ENCODE measurements around the gene LEO1. TPM values are rescaled to one million over a fixed set of nuclear protein-coding genes. Genes with fewer than 3 reads are reported as not detected.
A peak's percentile ranks its signal among the peaks of the same experiment; 100 is the strongest.

The LEO1 gene
- total and polyA plus RNA-seq, 8 donors = 3.0 to 8.1 (median 5.3) TPM

- Histone ChIP-seq H3K27me3 (no peaks in the 10 kb centered on the region), H3K27ac (no peak overlapping the region), H3K9me3 (no peaks in the 10 kb centered on the region), H3K4me1 (no peaks in the 10 kb centered on the region), H3K4me3 (no peak overlapping the region), H3K36me3 (no peaks in the 10 kb centered on the region)
- TF ChIP-seq CTCF (IDR thresholded peaks at IDR 0.05) = no peak
- WGBS, 2 donors = 75 to 80% methylated on average over 4 of the region's 4 CpGs
- DNase-seq (no peak), FAIRE-seq (no peak), ATAC-seq (no peak)
- intact Hi-C loops (cut with DNase I) = no loop called here
Measured at GRCh38 chr15:51991141-51991540, 19.6 kb upstream of the LEO1 start.

GRCh38 chr15:51982770-51983103 lies 11.2 kb upstream of the LEO1 start:
- H3K4me1 ChIP-seq = no peaks in the 10 kb centered on the region

GRCh38 chr15:51982013-51982769 lies 10.6 kb upstream of the LEO1 start:
- Histone ChIP-seq H3K27me3 (no peaks in the 10 kb centered on the region), H3K27ac (no peak overlapping the region), H3K9me3 (no peaks in the 10 kb centered on the region), H3K4me3 (no peak overlapping the region), H3K4me1 (no peaks in the 10 kb centered on the region), H3K36me3 (no peaks in the 10 kb centered on the region)
- WGBS, 2 donors = 22 to 29% methylated on average over 7 of the region's 7 CpGs
- intact Hi-C loops (cut with DNase I) = no loop called here
- ATAC-seq (peak; percentile 66 to 87 (median 84)), DNase-seq (no peak), FAIRE-seq (no peak)
- no peak for TF ChIP-seq CTCF (IDR thresholded peaks at IDR 0.05)

More at GRCh38 chr15:51982770-51983103, 11.2 kb upstream of the LEO1 start:
- intact Hi-C loops (cut with DNase I) = no loop called here
- no peaks in the 10 kb centered on the region for H3K9me3 ChIP-seq
- no peak overlapping the region for H3K27ac ChIP-seq
- H3K4me3 ChIP-seq = no peak overlapping the region
- no peak for TF ChIP-seq CTCF (IDR thresholded peaks at IDR 0.05)
- no peak for ATAC-seq
- no peak for FAIRE-seq
- no peak for DNase-seq
- no peaks in the 10 kb centered on the region for H3K27me3 ChIP-seq
- H3K36me3 ChIP-seq = no peaks in the 10 kb centered on the region

- ATAC-seq (no peak), FAIRE-seq (no peak), DNase-seq (no peak)
- no peaks in the 10 kb centered on the region for H3K9me3 ChIP-seq
- intact Hi-C loops (cut with DNase I) = no loop called here
- no peak overlapping the region for H3K27ac ChIP-seq
- H3K27me3 ChIP-seq = no peaks in the 10 kb centered on the region
- peaks cover 0 to 11% (median 4%) of the 10 kb centered on the region in 3 donors for H3K4me1 ChIP-seq
- TF ChIP-seq CTCF (IDR thresholded peaks at IDR 0.05) = no peak
- WGBS, 2 donors = 95 to 96% methylated on average over 4 of the region's 4 CpGs
- no peak overlapping the region for H3K4me3 ChIP-seq
- H3K36me3 ChIP-seq = no peaks in the 10 kb centered on the region
Measured at GRCh38 chr15:51973775-51974174, 2.2 kb upstream of the LEO1 start.

GRCh38 chr15:51973220-51973619 lies 1.6 kb upstream of the LEO1 start:
- peaks cover 0 to 11% (median 4%) of the 10 kb centered on the region in 3 donors for H3K4me1 ChIP-seq
- TF ChIP-seq CTCF (IDR thresholded peaks at IDR 0.05) = no peak
- H3K4me3 ChIP-seq = no peak overlapping the region
- intact Hi-C loops (cut with DNase I) = no loop called here
- no peak overlapping the region for H3K27ac ChIP-seq
- no peak for ATAC-seq
- WGBS, 2 donors = 89 to 96% methylated on average over 4 to 5 of the region's 5 CpGs
- no peaks in the 10 kb centered on the region for H3K27me3 ChIP-seq
- no peak for DNase-seq
- H3K36me3 ChIP-seq = no peaks in the 10 kb centered on the region
- H3K9me3 ChIP-seq = no peaks in the 10 kb centered on the region
- no peak for FAIRE-seq
